OCI-LY7 (cell line): ENCODE results near the gene C16orf89. TPM values are rescaled to one million over a fixed set of nuclear protein-coding genes. Genes with fewer than 3 reads are reported as not detected.

ENCODE experiments used
- BruUV-seq: library from RNA; stranded (reverse); fragments of 400-500 nt; replicated peaks from 2 replicates; lab custom pipeline; 2021; lab: Mats Ljungman, UMichigan
- CTCF ChIA-PET: fragments of 300-600 bp; sonication (Branson Sonifier 250); formaldehyde crosslinking; loops from one replicate; lab custom pipeline; 2022; ENCODE audit warnings: antibody characterized with exemption; ENCODE audit not compliant: unreplicated experiment; lab: Charles Lee
- POLR2A ChIA-PET: fragments of 300-600 bp; sonication (Branson Sonifier 250); formaldehyde crosslinking; loops from one replicate; lab custom pipeline; 2022; ENCODE audit warnings: antibody characterized with exemption; lab: Charles Lee
- DNase-seq: peaks from one replicate; pipeline ENCODE4 v3.0.0-alpha.2; 2015; ENCODE audit warnings: low spot score
- H2AFZ ChIP-seq: fragments of 200-600 bp; sonication (generic), shearing (Covaris generic); 2 replicates; pipeline ENCODE4 v1.6.1; 2014; ENCODE audit warnings: mild to moderate bottlenecking, antibody characterized with exemption, low read length, moderate library complexity
- H3K27ac ChIP-seq: fragments of 200-600 bp; sonication (generic); 2 replicates; pipeline ENCODE4 v1.5.1; 2014; ENCODE audit warnings: mixed run types, low read depth, mild to moderate bottlenecking, moderate library complexity, low read length, inconsistent platforms; ENCODE audit not compliant: poor library complexity, severe bottlenecking
- H3K36me3 ChIP-seq: fragments of 200-600 bp; sonication (generic); 2 replicates; pipeline ENCODE4 v1.6.1; 2014; ENCODE audit warnings: mild to moderate bottlenecking, antibody characterized with exemption, low read length, moderate library complexity, mixed read lengths; ENCODE audit not compliant: insufficient read depth
- H3K4me1 ChIP-seq: fragments of 200-600 bp; sonication (generic); 2 replicates; pipeline ENCODE4 v1.5.1; 2014; ENCODE audit warnings: mild to moderate bottlenecking, low read length; ENCODE audit not compliant: insufficient read depth, poor library complexity, severe bottlenecking
- H3K4me2 ChIP-seq: fragments of 200-600 bp; sonication (generic); 2 replicates; pipeline ENCODE4 v1.6.1; 2014; ENCODE audit warnings: mild to moderate bottlenecking, low read length
- H3K4me3 ChIP-seq: fragments of 200-600 bp; sonication (generic); 2 replicates; pipeline ENCODE4 v1.5.1; 2014; ENCODE audit warnings: mild to moderate bottlenecking, low read depth, low read length; ENCODE audit not compliant: poor library complexity, severe bottlenecking
- H3K79me2 ChIP-seq: fragments of 200-600 bp; sonication (generic); 2 replicates; pipeline ENCODE4 v1.6.1; 2016; ENCODE audit warnings: low read depth, mild to moderate bottlenecking, low read length, moderate library complexity, mixed read lengths; ENCODE audit not compliant: insufficient read depth
- H3K9me2 ChIP-seq: fragments of 200-600 bp; sonication (generic); 2 replicates; pipeline ENCODE4 v1.6.1; 2016; ENCODE audit warnings: mild to moderate bottlenecking, low read length, mixed read lengths; ENCODE audit not compliant: insufficient read depth
- H3K9me3 ChIP-seq: fragments of 200-600 bp; sonication (generic); 2 replicates; pipeline ENCODE4 v1.6.1; 2014; ENCODE audit warnings: mild to moderate bottlenecking, mixed run types, low read length, mixed read lengths
- H4K20me1 ChIP-seq: fragments of 200-600 bp; sonication (generic); 2 replicates; pipeline ENCODE4 v1.6.1; 2014; ENCODE audit warnings: mild to moderate bottlenecking, antibody characterized with exemption, low read length, moderate library complexity, mixed read lengths; ENCODE audit not compliant: insufficient read depth
- EZH2phosphoT487 ChIP-seq: fragments of 200-600 bp; sonication (generic); IDR thresholded peaks from 2 replicates; pipeline ENCODE4 v1.6.1; 2018; ENCODE audit warnings: low read depth, borderline replicate concordance, mild to moderate bottlenecking, mixed run types, antibody characterized with exemption, low read length, moderate library complexity, mixed read lengths
- intact Hi-C: fragments of 100-400 bp; cut with micrococcal nuclease; formaldehyde crosslinking; loops from one replicate; pipeline ENCODE4 v1.10.0; 2022; ENCODE audit not compliant: unreplicated experiment
- total RNA-seq, 2 experiments: library from RNA; depleted of rRNA in 1 of 2; stranded (reverse); fragments of >200 nt in 1 of 2; shearing (Covaris generic) in 1 of 2; gene quantifications; 2 replicates each; pipeline ENCODE4 v1.2.3, GENCODE V29; 2014 to 2022
- TF ChIP-seq, protein P1 (sequence below): fragments of 200-600 bp; sonication (generic); conservative IDR thresholded peaks from 2 replicates; pipeline ENCODE4 v1.5.1; 2014; ENCODE audit warnings: mild to moderate bottlenecking, antibody characterized with exemption, low read length, moderate library complexity, mixed read lengths

Gene C16orf89
- total RNA-seq, 2 experiments from 2014 or later, result not detected

DNA sequence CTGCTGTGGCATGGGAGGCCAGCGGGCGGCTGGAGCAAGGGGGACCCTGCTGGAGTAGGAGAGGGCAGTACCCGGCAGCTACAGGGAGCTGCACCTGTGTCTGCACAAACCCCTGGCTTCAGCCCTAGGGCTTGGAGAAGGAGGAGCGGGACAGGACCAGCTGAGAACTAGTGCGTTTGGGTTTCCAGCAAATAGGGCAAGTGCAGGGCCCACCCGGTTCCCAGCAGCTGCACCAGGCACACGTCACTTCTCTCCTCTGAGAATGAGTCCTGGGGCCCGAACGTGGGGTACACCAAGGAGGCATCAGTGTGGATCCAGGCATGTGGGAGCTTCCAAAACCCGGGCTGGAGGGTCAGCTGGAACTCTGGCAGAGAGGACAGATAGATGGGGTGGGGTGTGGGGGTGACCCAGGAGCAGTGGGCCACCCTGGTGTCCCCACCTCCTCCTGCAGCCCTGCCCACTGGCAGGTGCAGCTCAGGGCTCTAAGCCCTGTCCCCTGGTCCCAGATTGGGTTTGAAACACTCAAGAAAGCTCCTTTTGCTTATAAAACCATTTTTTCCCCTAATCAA, 5.6 kb downstream of the C16orf89 start:
- no peak overlapping the region for H3K4me3 ChIP-seq
- H2AFZ ChIP-seq, result no peak overlapping the region
- H3K9me3 ChIP-seq, result no peaks in the 10 kb centered on the region
- no TSS peak for BruUV-seq
- H3K79me2 ChIP-seq, result no peaks in the 10 kb centered on the region
- TF ChIP-seq, protein P1, sequence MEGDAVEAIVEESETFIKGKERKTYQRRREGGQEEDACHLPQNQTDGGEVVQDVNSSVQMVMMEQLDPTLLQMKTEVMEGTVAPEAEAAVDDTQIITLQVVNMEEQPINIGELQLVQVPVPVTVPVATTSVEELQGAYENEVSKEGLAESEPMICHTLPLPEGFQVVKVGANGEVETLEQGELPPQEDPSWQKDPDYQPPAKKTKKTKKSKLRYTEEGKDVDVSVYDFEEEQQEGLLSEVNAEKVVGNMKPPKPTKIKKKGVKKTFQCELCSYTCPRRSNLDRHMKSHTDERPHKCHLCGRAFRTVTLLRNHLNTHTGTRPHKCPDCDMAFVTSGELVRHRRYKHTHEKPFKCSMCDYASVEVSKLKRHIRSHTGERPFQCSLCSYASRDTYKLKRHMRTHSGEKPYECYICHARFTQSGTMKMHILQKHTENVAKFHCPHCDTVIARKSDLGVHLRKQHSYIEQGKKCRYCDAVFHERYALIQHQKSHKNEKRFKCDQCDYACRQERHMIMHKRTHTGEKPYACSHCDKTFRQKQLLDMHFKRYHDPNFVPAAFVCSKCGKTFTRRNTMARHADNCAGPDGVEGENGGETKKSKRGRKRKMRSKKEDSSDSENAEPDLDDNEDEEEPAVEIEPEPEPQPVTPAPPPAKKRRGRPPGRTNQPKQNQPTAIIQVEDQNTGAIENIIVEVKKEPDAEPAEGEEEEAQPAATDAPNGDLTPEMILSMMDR, result no peak
- TF ChIP-seq EZH2phosphoT487, result no peak
- H3K4me1 ChIP-seq, result no peaks in the 10 kb centered on the region
- H3K4me2 ChIP-seq, result no peak overlapping the region
- H3K36me3 ChIP-seq, result no peaks in the 10 kb centered on the region
- no peak overlapping the region for H3K27ac ChIP-seq
- CTCF ChIA-PET, result no interaction called here
- no peaks in the 10 kb centered on the region for H3K9me2 ChIP-seq
- DNase-seq, result no peak
- intact Hi-C loops, result no loop called here
- no peaks in the 10 kb centered on the region for H4K20me1 ChIP-seq
- POLR2A ChIA-PET, result interaction anchor here (0.6 kb wide), 1 partner anchor 223 kb away, joined by 3 read pairs; no protein-coding TSS in a partner anchor

DNA sequence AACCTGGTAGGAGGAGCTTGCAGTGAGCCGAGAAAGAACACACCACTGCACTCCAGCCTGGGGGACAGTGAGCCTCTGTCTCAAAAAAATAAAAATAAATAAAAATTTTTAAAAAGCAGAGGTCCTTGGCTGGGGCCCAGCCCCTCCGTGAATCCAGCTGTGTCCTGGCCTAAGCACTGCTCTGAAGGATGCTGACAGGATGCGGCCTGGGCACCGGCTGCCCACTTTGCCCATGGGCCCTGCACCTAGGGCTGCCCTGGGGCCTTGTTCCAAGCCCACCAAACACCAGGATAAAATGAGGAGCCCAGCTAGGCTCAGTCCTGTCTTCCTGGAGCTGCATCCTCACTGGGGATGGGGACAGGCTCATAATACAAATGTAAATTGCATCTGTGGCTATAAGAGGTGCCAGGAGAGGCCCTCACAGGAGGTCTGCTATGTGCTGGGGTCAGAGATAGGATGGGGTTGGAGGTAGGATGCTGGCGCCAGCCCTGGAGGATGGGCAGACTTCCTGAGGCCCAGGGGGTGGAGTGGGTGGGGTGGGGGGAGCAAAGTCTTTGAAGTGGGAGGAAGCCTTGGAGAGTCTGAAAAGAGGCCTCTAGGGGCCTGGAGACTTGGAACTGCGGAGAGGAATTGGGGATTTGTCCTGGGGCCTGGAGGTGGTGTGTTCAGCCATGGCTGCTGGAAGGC, 6.2 kb downstream of the C16orf89 start:
- Histone ChIP-seq H3K27ac (no peak overlapping the region), H3K4me3 (no peak overlapping the region), H3K9me3 (no peaks in the 10 kb centered on the region), H3K9me2 (no peaks in the 10 kb centered on the region), H3K4me1 (no peaks in the 10 kb centered on the region), H4K20me1 (no peaks in the 10 kb centered on the region), H3K79me2 (no peaks in the 10 kb centered on the region), H2AFZ (no peak overlapping the region), H3K4me2 (no peak overlapping the region), H3K36me3 (no peaks in the 10 kb centered on the region)
- intact Hi-C loops, result no loop called here
- ChIA-PET CTCF (no interaction called here), POLR2A (no interaction called here)
- BruUV-seq, result no TSS peak
- TF ChIP-seq, protein P1, result no peak
- TF ChIP-seq EZH2phosphoT487, result no peak
- DNase-seq, result no peak

DNA sequence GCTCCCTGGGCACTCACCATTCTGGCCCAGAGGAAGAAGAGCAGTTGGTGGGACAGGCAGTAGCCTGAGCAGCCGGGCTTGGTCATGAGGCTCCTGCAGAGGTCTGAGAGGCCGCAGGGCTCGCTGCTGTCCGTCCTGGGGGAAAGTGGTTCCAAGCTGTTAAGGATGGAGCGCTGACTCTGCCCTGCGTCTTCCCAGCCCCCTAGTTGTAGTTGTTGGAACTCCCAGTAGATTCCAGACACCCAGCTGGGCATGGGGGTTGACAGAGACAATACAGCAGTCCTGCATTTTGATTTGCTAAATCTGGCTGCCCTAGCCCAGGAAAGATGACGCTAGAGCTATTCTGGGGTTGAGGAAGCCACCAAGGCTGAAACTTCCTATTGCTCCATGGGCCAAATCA, 7.3 kb downstream of the C16orf89 start:
- Histone ChIP-seq H3K36me3 (no peaks in the 10 kb centered on the region), H3K4me2 (no peak overlapping the region), H3K9me3 (no peaks in the 10 kb centered on the region), H3K4me3 (no peak overlapping the region), H3K79me2 (no peaks in the 10 kb centered on the region), H3K27ac (no peak overlapping the region), H3K9me2 (no peaks in the 10 kb centered on the region), H3K4me1 (no peaks in the 10 kb centered on the region), H4K20me1 (no peaks in the 10 kb centered on the region), H2AFZ (no peak overlapping the region)
- DNase-seq, result no peak
- BruUV-seq, result no TSS peak
- CTCF ChIA-PET, result no interaction called here
- POLR2A ChIA-PET, result no interaction called here
- intact Hi-C loops, result no loop called here
- TF ChIP-seq, protein P1, result no peak
- no peak for TF ChIP-seq EZH2phosphoT487
